IPS DF 19.7 (cell line): ENCODE results near the gene CCDC117.
"Not testable (repeated sequence)": the region's sequence is repeated elsewhere in the genome, so short reads cannot be mapped to it uniquely, and the experiment has no call there.

Experiments
- DNase-seq: peaks from one replicate; pipeline ENCODE4 v3.0.0-alpha.2; 2013; ENCODE audit warnings: low read depth, low spot score

The CCDC117 gene

GRCh38 chr22:28801845-28802594 is 29.5 kb downstream of the CCDC117 start:
- DNase-seq: no peak

GRCh38 chr22:28802595-28803123 is 30.2 kb downstream of the CCDC117 start:
- no peak for DNase-seq

GRCh38 chr22:28805426-28805825 is 32.9 kb downstream of the CCDC117 start:
- DNase-seq: not testable (repeated sequence)

GRCh38 chr22:28808716-28809355 is 36.3 kb downstream of the CCDC117 start:
- no peak for DNase-seq

- DNase-seq: no peak
Measured at GRCh38 chr22:28810821-28811491, 38.5 kb downstream of the CCDC117 start.

GRCh38 chr22:28812516-28812915 is 40.0 kb downstream of the CCDC117 start:
- DNase-seq: no peak

- no peak for DNase-seq
Measured at GRCh38 chr22:28813772-28814518, 41.5 kb downstream of the CCDC117 start.

- no peak for DNase-seq
Measured at GRCh38 chr22:28815111-28815510, 42.6 kb downstream of the CCDC117 start.

GRCh38 chr22:28815729-28816128 is 43.2 kb downstream of the CCDC117 start:
- no peak for DNase-seq

- DNase-seq: no peak
Measured at GRCh38 chr22:28817064-28817463, 44.6 kb downstream of the CCDC117 start.

- DNase-seq: no peak
Measured at GRCh38 chr22:28817919-28818859, 45.7 kb downstream of the CCDC117 start.

- no peak for DNase-seq
Measured at GRCh38 chr22:28819253-28820096, 47.0 kb downstream of the CCDC117 start.

GRCh38 chr22:28820885-28821284 is 48.4 kb downstream of the CCDC117 start:
- DNase-seq: no peak

- DNase-seq: no peak
Measured at GRCh38 chr22:28821452-28821851, 49.0 kb downstream of the CCDC117 start.

GRCh38 chr22:28822930-28823551 is 50.5 kb downstream of the CCDC117 start:
- no peak for DNase-seq

- not testable (repeated sequence) for DNase-seq
Measured at GRCh38 chr22:28824455-28824854, 52.0 kb downstream of the CCDC117 start.

GRCh38 chr22:28826430-28826829 is 53.9 kb downstream of the CCDC117 start:
- DNase-seq: not testable (repeated sequence)

GRCh38 chr22:28826921-28827320 is 54.4 kb downstream of the CCDC117 start:
- DNase-seq: no peak
